Inflammatory macrophage treated with lipopolysaccharide for 4 hours (primary cell): ENCODE data around the gene PCDHB15.

Source experiments
- DNase-seq: peaks from one replicate; pipeline ENCODE4 v3.0.0-alpha.2; 2020

PCDHB15 gene

GRCh38 chr5:141250576-141250975 is 5.4 kb downstream of the PCDHB15 start:
- DNase-seq, result no peak

GRCh38 chr5:141258464-141258863 is 13.3 kb downstream of the PCDHB15 start:
- no peak for DNase-seq

GRCh38 chr5:141258948-141259347 is 13.8 kb downstream of the PCDHB15 start:
- no peak for DNase-seq

DNA sequence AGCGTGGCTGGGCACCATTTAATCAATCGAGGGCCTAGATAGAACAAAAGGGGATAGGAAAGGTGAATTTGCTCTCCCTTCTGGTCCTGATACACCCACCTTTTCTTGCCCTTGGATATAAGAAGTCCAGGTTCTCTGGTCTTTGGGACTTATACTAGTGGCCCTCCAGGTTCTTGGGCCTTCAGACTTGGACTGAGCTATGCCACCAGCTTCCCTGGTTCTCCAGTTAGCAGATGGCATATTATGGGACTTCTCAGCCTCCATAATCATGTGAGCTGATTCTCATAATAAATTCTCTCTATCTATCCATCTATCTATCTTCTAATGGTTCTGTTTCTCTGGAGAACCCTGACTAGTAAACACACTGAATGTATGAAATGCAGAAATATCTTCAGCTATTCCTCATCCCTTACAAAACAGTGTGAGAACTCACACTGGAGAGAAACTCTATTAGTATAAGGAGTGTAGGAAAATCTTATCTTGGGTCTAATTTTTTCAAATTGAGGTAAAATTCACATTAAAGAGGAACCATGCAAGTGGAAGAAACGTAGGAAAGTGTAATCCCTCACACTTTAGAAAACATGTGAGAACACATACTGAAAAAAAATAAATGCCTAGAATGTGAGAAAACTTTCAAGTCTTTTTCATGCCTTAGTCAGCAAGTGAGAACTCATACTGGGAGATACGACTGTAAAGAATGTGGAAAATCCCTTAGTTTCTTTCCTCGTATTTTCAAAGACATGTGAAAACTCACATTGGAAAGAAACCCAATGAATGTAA is 15.5 kb downstream of the PCDHB15 start:
- DNase-seq, result no peak

- DNase-seq, result no peak
These were observed 16.0 kb downstream of the PCDHB15 start for GRCh38 chr5:141261238-141261546.

DNA sequence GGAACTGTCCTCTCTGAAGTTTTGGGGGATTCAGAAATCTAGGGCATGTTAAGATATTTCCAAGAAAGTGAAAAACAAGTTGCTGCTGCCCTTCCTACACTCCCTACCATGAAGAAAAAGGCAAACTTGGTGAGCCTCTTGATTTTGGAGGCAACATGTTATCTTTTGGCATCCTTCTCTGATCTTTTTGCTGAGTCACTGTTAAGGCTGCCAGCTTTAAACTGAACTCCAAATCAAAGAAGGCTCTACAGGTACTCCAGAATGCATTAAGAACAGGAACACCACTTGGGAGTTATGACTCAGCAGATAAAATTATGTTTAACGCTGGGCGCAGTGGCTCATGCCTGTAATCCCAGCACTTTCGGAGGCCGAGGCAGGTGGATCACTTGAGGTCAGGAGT is 24.0 kb downstream of the PCDHB15 start:
- no peak for DNase-seq

DNA sequence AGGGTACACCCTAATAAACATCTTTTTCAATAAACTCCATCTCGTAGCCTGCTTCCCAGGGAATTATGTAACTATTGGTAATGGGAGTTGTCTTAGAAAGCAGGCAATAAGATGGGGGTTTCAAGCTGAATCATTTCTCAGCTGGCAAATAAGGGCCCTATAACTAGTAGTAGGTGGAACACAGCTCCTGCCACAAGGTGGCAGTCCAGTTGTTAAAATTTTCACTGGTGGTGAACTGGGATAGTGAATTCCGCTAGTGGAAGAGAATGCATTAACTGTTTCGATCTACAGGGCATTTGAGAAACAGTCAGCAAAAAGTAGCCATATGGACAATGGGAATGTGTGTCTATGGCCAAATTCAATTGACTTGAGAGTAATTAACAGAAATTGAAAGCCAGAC is 27.7 kb downstream of the PCDHB15 start:
- DNase-seq, result no peak

GRCh38 chr5:141298376-141298775 is 53.2 kb downstream of the PCDHB15 start:
- DNase-seq, result no peak
